Measurements from ENCODE around the gene SPOCK1. TPM values are rescaled to one million over a fixed set of nuclear protein-coding genes. Genes with fewer than 3 reads are reported as not detected.

The SPOCK1 gene
- total RNA-seq, 4 donors from 2014 or later: 46.5 to 52.7 (median 51.4) TPM

GRCh38 chr5:137027758-137028157 is 471.4 kb downstream of the SPOCK1 start:
- Histone ChIP-seq H3K9me3 (no peaks in the 10 kb centered on the region), H3K4me3 (no peak overlapping the region), H3K36me3 (no peaks in the 10 kb centered on the region), H3K4me1 (no peaks in the 10 kb centered on the region), H3K27ac (no peak overlapping the region), H3K27me3 (no peaks in the 10 kb centered on the region)
- ATAC-seq: no peak
- WGBS, 2 donors (ENCODE audit: low coverage in 1 of 2): 63% methylated on average over 1 of the region's 1 CpG; no CpG with 5 or more reads in 1 of the 2 donors
- no peak for TF ChIP-seq POLR2A (IDR thresholded peaks at IDR 0.05)
- TF ChIP-seq CTCF (IDR thresholded peaks at IDR 0.05): no peak
- TF ChIP-seq EP300 (IDR thresholded peaks at IDR 0.05): no peak
- no peak for TF ChIP-seq POLR2AphosphoS5 (IDR thresholded peaks at IDR 0.05)

GRCh38 chr5:137026296-137026695 is 472.8 kb downstream of the SPOCK1 start:
- H3K4me1 ChIP-seq: no peaks in the 10 kb centered on the region
- no peak overlapping the region for H3K27ac ChIP-seq
- H3K4me3 ChIP-seq: no peak overlapping the region
- TF ChIP-seq POLR2A (IDR thresholded peaks at IDR 0.05) (no peak), CTCF (IDR thresholded peaks at IDR 0.05) (no peak), POLR2AphosphoS5 (IDR thresholded peaks at IDR 0.05) (no peak), EP300 (IDR thresholded peaks at IDR 0.05) (no peak)
- 23 to 73% methylated on average over 1 to 2 of the region's 2 CpGs for WGBS, 2 donors (ENCODE audit: low coverage in 1 of 2)
- no peak for ATAC-seq
- no peaks in the 10 kb centered on the region for H3K36me3 ChIP-seq
- H3K27me3 ChIP-seq: no peaks in the 10 kb centered on the region
- no peaks in the 10 kb centered on the region for H3K9me3 ChIP-seq

- 30 to 100% methylated on average over 2 to 4 of the region's 4 CpGs for WGBS, 2 donors (ENCODE audit: low coverage in 1 of 2)
Measured at GRCh38 chr5:137024044-137024443, 475.1 kb downstream of the SPOCK1 start.

GRCh38 chr5:137023371-137023770 is 475.8 kb downstream of the SPOCK1 start:
- 82 to 88% methylated on average over 5 of the region's 5 CpGs for WGBS, 2 donors (ENCODE audit: low coverage in 1 of 2)

More at GRCh38 chr5:137024044-137024443, 475.1 kb downstream of the SPOCK1 start:
- no peak for ATAC-seq
- TF ChIP-seq POLR2A (IDR thresholded peaks at IDR 0.05) (no peak), EP300 (IDR thresholded peaks at IDR 0.05) (no peak), CTCF (IDR thresholded peaks at IDR 0.05) (no peak), POLR2AphosphoS5 (IDR thresholded peaks at IDR 0.05) (no peak)
- Histone ChIP-seq H3K36me3 (no peaks in the 10 kb centered on the region), H3K4me3 (no peak overlapping the region), H3K9me3 (no peaks in the 10 kb centered on the region), H3K4me1 (no peaks in the 10 kb centered on the region), H3K27ac (no peak overlapping the region), H3K27me3 (no peaks in the 10 kb centered on the region)

More at GRCh38 chr5:137023371-137023770, 475.8 kb downstream of the SPOCK1 start:
- ATAC-seq: no peak
- Histone ChIP-seq H3K4me3 (no peak overlapping the region), H3K36me3 (no peaks in the 10 kb centered on the region), H3K27me3 (no peaks in the 10 kb centered on the region), H3K4me1 (no peaks in the 10 kb centered on the region), H3K27ac (no peak overlapping the region), H3K9me3 (no peaks in the 10 kb centered on the region)
- TF ChIP-seq POLR2AphosphoS5 (IDR thresholded peaks at IDR 0.05) (no peak), EP300 (IDR thresholded peaks at IDR 0.05) (no peak), POLR2A (IDR thresholded peaks at IDR 0.05) (no peak), CTCF (IDR thresholded peaks at IDR 0.05) (no peak)
